Liver (tissue), 3 donors: ENCODE results near the gene GRK7.

Experiments
- ATF3 ChIP-seq: IDR thresholded peaks from 2 replicates; pipeline ENCODE4 v1.6.1; 2016; ENCODE audit warnings: antibody characterized with exemption
- CTCF ChIP-seq: fragments of 150-350 bp; IDR thresholded peaks from 2 replicates; pipeline ENCODE4 v1.5.1; 2017; ENCODE audit warnings: improper control_type of control experiment, low read depth, low read length; ENCODE audit not compliant: missing input control
- EGR1 ChIP-seq, 2 donors: IDR thresholded peaks; 2 replicates each; pipeline ENCODE4 v1.6.1; 2016 to 2018; ENCODE audit warnings: antibody characterized with exemption in 2 of 2, low read depth in 2 of 2
- FOXA1 ChIP-seq: IDR thresholded peaks from 2 replicates; pipeline ENCODE4 v1.6.1; 2016; ENCODE audit warnings: antibody characterized with exemption
- GABPA ChIP-seq, 2 donors: IDR thresholded peaks in 1 of 2; conservative IDR thresholded peaks in 1 of 2; 2 replicates each; pipeline ENCODE4 v1.6.1; 2016; ENCODE audit warnings: antibody characterized with exemption in 2 of 2, mild to moderate bottlenecking in 1 of 2, moderate library complexity in 1 of 2
- JUND ChIP-seq, 2 donors: IDR thresholded peaks; 2 replicates each; pipeline ENCODE4 v1.6.1; 2016; ENCODE audit warnings: antibody characterized with exemption in 2 of 2
- MAX ChIP-seq: IDR thresholded peaks from 2 replicates; pipeline ENCODE4 v1.6.1; 2016; ENCODE audit warnings: antibody characterized with exemption
- RXRA ChIP-seq, 2 donors: IDR thresholded peaks; 2 replicates each; pipeline ENCODE4 v1.6.1; 2017 to 2018; ENCODE audit warnings: antibody characterized with exemption in 2 of 2, mild to moderate bottlenecking in 1 of 2
- SP1 ChIP-seq: IDR thresholded peaks from 2 replicates; pipeline ENCODE4 v1.6.1; 2018; ENCODE audit warnings: antibody characterized with exemption, mild to moderate bottlenecking
- TAF1 ChIP-seq: conservative IDR thresholded peaks from 2 replicates; pipeline ENCODE4 v1.6.1; 2016; ENCODE audit warnings: antibody characterized with exemption, mild to moderate bottlenecking
- YY1 ChIP-seq: IDR thresholded peaks from 2 replicates; pipeline ENCODE4 v1.6.1; 2016; ENCODE audit warnings: antibody characterized with exemption, mild to moderate bottlenecking
- ZBTB33 ChIP-seq: IDR thresholded peaks from 2 replicates; pipeline ENCODE4 v1.6.1; 2016; ENCODE audit warnings: antibody characterized with exemption
- donor health status: healthy.
- donor health status: healthy.

- TF ChIP-seq CTCF = no peak
- no peak for TF ChIP-seq ZBTB33
- no peak for TF ChIP-seq FOXA1
- TF ChIP-seq RXRA (IDR thresholded peaks at IDR 0.05) = no peak
- no peak for TF ChIP-seq TAF1
- no peak for TF ChIP-seq ATF3
- TF ChIP-seq GABPA (IDR thresholded peaks at IDR 0.05 in 1 of 2, conservative IDR thresholded peaks at IDR 0.05 in 1 of 2) = no peak
- no peak for TF ChIP-seq SP1
- no peak for TF ChIP-seq EGR1 (IDR thresholded peaks at IDR 0.05; ENCODE audit: low read depth in 2 of 2)
- no peak for TF ChIP-seq MAX
- TF ChIP-seq JUND (IDR thresholded peaks at IDR 0.05) = no peak
- no peak for TF ChIP-seq YY1
Observed at GRCh38 chr3:141783632-141784031, 20.4 kb downstream of the GRK7 start.
